Aorta (tissue), 5 donors: ENCODE results near the gene OCIAD1. TPM values are rescaled to one million over a fixed set of nuclear protein-coding genes. Genes with fewer than 3 reads are reported as not detected.

Experiments
- ATAC-seq: fragments of 200-7000 bp; cut with Tn5 transposase; one replicate; pipeline ENCODE4 v1.9.1; 2022; ENCODE audit warnings: moderate library complexity; ENCODE audit not compliant: low FRiP score
- DNase-seq, 2 donors: peaks; one replicate each; pipeline ENCODE4 v3.0.0-alpha.2; 2020
- H3K27ac ChIP-seq, 2 donors: one replicate each; pipeline ENCODE4 v1.5.1; 2013; ENCODE audit warnings: low read length in 2 of 2, mild to moderate bottlenecking in 2 of 2, moderate library complexity in 2 of 2, control low read depth in 1 of 2, inconsistent platforms in 1 of 2, low read depth in 1 of 2
- H3K27me3 ChIP-seq, 2 donors: one replicate each; pipeline ENCODE4 v1.6.1; 2013; ENCODE audit warnings: control low read depth in 1 of 2, low read length in 1 of 2, mild to moderate bottlenecking in 1 of 2, moderate library complexity in 1 of 2; ENCODE audit not compliant: insufficient read depth in 2 of 2, control insufficient read depth in 1 of 2
- H3K36me3 ChIP-seq, 2 donors: one replicate each; pipeline ENCODE4 v1.6.1; 2013; ENCODE audit warnings: control low read depth in 1 of 2, low read length in 1 of 2, mild to moderate bottlenecking in 1 of 2; ENCODE audit not compliant: insufficient read depth in 2 of 2, control insufficient read depth in 1 of 2
- H3K4me1 ChIP-seq, 2 donors: one replicate each; pipeline ENCODE4 v1.6.1; 2013; ENCODE audit warnings: low read length in 2 of 2, control low read depth in 1 of 2, mild to moderate bottlenecking in 1 of 2, moderate library complexity in 1 of 2; ENCODE audit not compliant: insufficient read depth in 2 of 2, control insufficient read depth in 1 of 2
- H3K4me3 ChIP-seq, 2 donors: one replicate each; pipeline ENCODE4 v1.5.1; 2013; ENCODE audit warnings: low read length in 2 of 2, control low read depth in 1 of 2, mild to moderate bottlenecking in 1 of 2
- H3K9me3 ChIP-seq: one replicate; pipeline ENCODE4 v1.6.1; 2013; ENCODE audit warnings: mild to moderate bottlenecking, low read length; ENCODE audit not compliant: control insufficient read depth
- WGBS, 2 donors: extraction: QIAGEN DNeasy Blood & Tissue Kit; methylation state at CpG; one replicate each; pipeline ENCODE4 v1.1.7; 2013; 5-methylcytosine and 5-hydroxymethylcytosine counted together
- intact Hi-C, 2 donors: fragments of 100-400 bp; cut with DNase I; formaldehyde crosslinking; loops; one replicate each; pipeline versions ENCODE4 v1.14.2 to v1.15.0; 2022
- long read RNA-seq, 2 donors: library from polyadenylated mRNA; unstranded; transcript quantifications; one replicate each; pipeline ENCODE4 v2.0.0, GENCODE V29; 2020 to 2021
- polyA plus RNA-seq, 2 donors: library from polyadenylated mRNA; stranded (reverse); fragments of 200-250 nt; gene quantifications; one replicate each; pipeline ENCODE4 v1.2.3, GENCODE V29; 2013
- total RNA-seq, 2 donors: library from RNA; stranded (reverse); fragmentation: NEBNext Ultra II Directional; extraction: Animal tissue kit (Norgen Biotek cat#: 25700); gene quantifications; one replicate each; pipeline ENCODE4 v1.2.1, GENCODE V29; 2021
- donor health status: healthy with polysubstance abuse.
- donor health status: Bipolar disorder and iron deficiency.
- donor health status: DM: no; HTN: no; CAD: no.
- donor health status: DM: no; HTN: no; CAD: no.
- donor health status: DM: yes; HTN: yes; CAD: no.

OCIAD1 gene, protein sequence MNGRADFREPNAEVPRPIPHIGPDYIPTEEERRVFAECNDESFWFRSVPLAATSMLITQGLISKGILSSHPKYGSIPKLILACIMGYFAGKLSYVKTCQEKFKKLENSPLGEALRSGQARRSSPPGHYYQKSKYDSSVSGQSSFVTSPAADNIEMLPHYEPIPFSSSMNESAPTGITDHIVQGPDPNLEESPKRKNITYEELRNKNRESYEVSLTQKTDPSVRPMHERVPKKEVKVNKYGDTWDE
- 100 to 1,000 TPM in 1 of 2 donors, 10 to 100 TPM in 1; 81.5 to 102 TPM for total RNA-seq
- polyA plus RNA-seq = 100 to 1,000 TPM; 104 to 112 TPM
- long read RNA-seq, donor 1, transcript OCIAD1-201 (9 exons, 1,414 nt) = major isoform, 68 of 113 reads
- long read RNA-seq, donor 1, transcript OCIAD1-202 (9 exons, 1,594 nt) = minor isoform, 21 of 113 reads
- long read RNA-seq, donor 1, partial matches to known transcripts = 4 of 113 reads
- long read RNA-seq, donor 1, other reads (novel, unspliced or antisense) = 14 of 113 reads
- long read RNA-seq, donor 2, transcript OCIAD1-201 (9 exons, 1,414 nt) = major isoform, 19 of 33 reads
- long read RNA-seq, donor 2, partial matches to known transcripts = 4 of 33 reads
- long read RNA-seq, donor 2, other reads (novel, unspliced or antisense) = 5 of 33 reads

GRCh38 chr4:48830706-48831531 is at the start of gene OCIAD1:
Gene OCIAD1, plus strand, starts transcription at chr4:48831088. Its CDS starts 1,537 bp downstream, at chr4:48832625.
- DNase-seq = peak; percentile 97 to 98
- Histone ChIP-seq H3K9me3 (no peaks in the 10 kb centered on the region), H3K36me3 (no peaks in the 10 kb centered on the region), H3K4me1 (peaks cover 0 to 6% of the 10 kb centered on the region in 2 donors), H3K27me3 (no peaks in the 10 kb centered on the region), H3K4me3 (peak within 1 kb of the TSS; percentile 69 to 75), H3K27ac (peak within 1 kb of the TSS; percentile 9 to 80)
- ATAC-seq = peak; percentile 100
- 0 to 1% methylated on average over 55 to 56 of the region's 56 CpGs for WGBS, 2 donors
- intact Hi-C loops = loop anchor here (2.0 to 10.0 kb wide), 4 partner anchors 50 to 246 kb away; partner anchors contain the start of gene FRYL (in 1 of the 2)

- intact Hi-C loops = loop anchor here in 1 of 2 donors (2.0 kb wide), 2 partner anchors 19 to 49 kb away; partner anchors contain the start of gene OCIAD1
- ATAC-seq (no peak), DNase-seq (no peak)
- no peak overlapping the region for H3K4me3 ChIP-seq
- no peak overlapping the region for H3K27ac ChIP-seq
- H3K4me1 ChIP-seq = peaks cover 0 to 3% of the 10 kb centered on the region in 2 donors
- no peaks in the 10 kb centered on the region for H3K36me3 ChIP-seq
- no peaks in the 10 kb centered on the region for H3K27me3 ChIP-seq
- no peaks in the 10 kb centered on the region for H3K9me3 ChIP-seq
Observed at GRCh38 chr4:48781968-48782367, 48.9 kb upstream of the OCIAD1 start.

DNA sequence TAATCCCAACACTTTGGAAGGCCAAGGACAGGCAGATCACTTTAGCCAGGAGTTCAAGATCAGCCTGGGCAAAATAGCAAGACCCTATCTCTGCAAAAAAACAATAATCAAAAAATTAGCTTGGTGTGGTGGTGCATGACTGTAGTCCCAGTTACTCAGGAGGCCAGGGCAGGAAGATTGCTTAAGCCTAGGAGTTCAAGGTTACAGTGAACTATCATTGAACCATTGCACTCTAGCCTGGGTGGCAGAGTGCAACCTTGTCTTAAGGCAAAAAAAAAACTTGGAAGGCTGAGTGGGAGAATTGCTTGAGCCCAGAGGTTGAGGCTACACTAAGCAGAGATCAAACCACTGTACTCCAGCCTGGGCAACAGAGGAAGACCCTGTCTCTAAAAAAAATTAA is 45.6 kb upstream of the OCIAD1 start:
- Histone ChIP-seq H3K9me3 (no peaks in the 10 kb centered on the region), H3K4me1 (peaks cover 3 to 4% of the 10 kb centered on the region in 2 donors), H3K27me3 (no peaks in the 10 kb centered on the region), H3K4me3 (no peak overlapping the region), H3K27ac (no peak overlapping the region), H3K36me3 (no peaks in the 10 kb centered on the region)
- no peak for ATAC-seq
- intact Hi-C loops = no loop called here
- no peak for DNase-seq

- intact Hi-C loops = no loop called here
- no peak for DNase-seq
- WGBS, 2 donors = 76 to 79% methylated on average over 2 of the region's 2 CpGs
Observed at GRCh38 chr4:48786549-48786948, 44.3 kb upstream of the OCIAD1 start.

GRCh38 chr4:48787056-48787455 is 43.8 kb upstream of the OCIAD1 start:
- H3K4me3 ChIP-seq = no peak overlapping the region
- 82 to 83% methylated on average over 1 of the region's 1 CpG for WGBS, 2 donors
- no peak for DNase-seq
- no peak for ATAC-seq
- H3K27ac ChIP-seq = no peak overlapping the region
- H3K4me1 ChIP-seq = peaks cover 2 to 9% of the 10 kb centered on the region in 2 donors
- H3K36me3 ChIP-seq = no peaks in the 10 kb centered on the region
- H3K27me3 ChIP-seq = no peaks in the 10 kb centered on the region
- no peaks in the 10 kb centered on the region for H3K9me3 ChIP-seq
- intact Hi-C loops = no loop called here

More at GRCh38 chr4:48786549-48786948, 44.3 kb upstream of the OCIAD1 start:
- Histone ChIP-seq H3K9me3 (no peaks in the 10 kb centered on the region), H3K4me3 (no peak overlapping the region), H3K4me1 (peaks cover 2 to 9% of the 10 kb centered on the region in 2 donors), H3K36me3 (no peaks in the 10 kb centered on the region), H3K27me3 (no peaks in the 10 kb centered on the region), H3K27ac (no peak overlapping the region)
- no peak for ATAC-seq

DNA sequence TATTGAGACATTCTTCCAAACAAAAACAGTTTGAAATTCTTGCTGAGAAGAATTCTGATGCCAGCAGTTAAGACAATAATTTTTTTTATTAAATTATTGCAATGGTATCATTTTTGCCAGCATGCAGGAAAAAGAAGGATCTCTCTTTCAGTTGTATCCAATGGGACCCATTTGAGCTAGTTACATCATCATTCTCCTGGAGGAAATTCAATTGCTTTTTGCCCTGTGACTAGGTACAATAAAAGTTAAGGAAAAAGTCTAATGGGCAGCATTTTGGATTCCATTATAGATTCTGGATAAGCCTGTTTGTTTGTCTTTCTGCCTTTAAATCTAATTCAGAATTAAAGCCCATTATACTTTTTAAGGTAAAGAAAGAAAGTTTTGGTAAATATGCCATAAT is 40.3 kb upstream of the OCIAD1 start:
- Histone ChIP-seq H3K27ac (no peak overlapping the region), H3K27me3 (no peaks in the 10 kb centered on the region), H3K9me3 (no peaks in the 10 kb centered on the region), H3K4me3 (no peak overlapping the region), H3K36me3 (no peaks in the 10 kb centered on the region), H3K4me1 (peaks cover 2 to 11% of the 10 kb centered on the region in 2 donors)
- ATAC-seq = no peak
- no peak for DNase-seq
- intact Hi-C loops = no loop called here

DNA sequence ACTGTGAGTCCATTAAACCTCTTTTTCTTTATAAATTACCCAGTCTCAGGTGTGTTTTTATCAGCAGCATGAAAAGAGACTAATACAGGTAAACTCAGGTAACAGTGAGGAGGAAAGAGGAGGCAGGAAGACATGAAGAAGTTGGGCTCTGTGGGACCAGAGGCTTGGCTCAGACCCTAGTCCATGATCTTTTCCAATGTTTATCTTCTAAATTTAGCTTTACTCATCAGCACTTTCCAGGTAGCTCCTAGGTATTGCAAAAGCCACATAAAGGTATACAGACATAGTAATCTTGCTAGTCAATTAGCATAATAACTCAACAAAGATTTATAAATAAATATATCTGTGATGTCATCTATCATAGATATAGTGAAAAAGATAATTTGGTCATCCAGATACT is 39.6 kb upstream of the OCIAD1 start:
- no peak overlapping the region for H3K27ac ChIP-seq

GRCh38 chr4:48792348-48793006 is 38.4 kb upstream of the OCIAD1 start:
- Histone ChIP-seq H3K4me1 (peaks cover 2 to 11% of the 10 kb centered on the region in 2 donors), H3K27ac (peak overlapping the region in 1 of 2 donors; percentile 28), H3K27me3 (no peaks in the 10 kb centered on the region), H3K4me3 (no peak overlapping the region), H3K36me3 (no peaks in the 10 kb centered on the region), H3K9me3 (no peaks in the 10 kb centered on the region)
- ATAC-seq = no peak
- DNase-seq = no peak
- intact Hi-C loops = no loop called here
- 52 to 56% methylated on average over 5 of the region's 5 CpGs for WGBS, 2 donors

More for the DNA sequence above, 39.6 kb upstream of the OCIAD1 start:
- H3K27me3 ChIP-seq = no peaks in the 10 kb centered on the region
- H3K4me1 ChIP-seq = peaks cover 2 to 11% of the 10 kb centered on the region in 2 donors
- intact Hi-C loops = no loop called here
- H3K9me3 ChIP-seq = no peaks in the 10 kb centered on the region
- H3K4me3 ChIP-seq = no peak overlapping the region
- ATAC-seq (no peak), DNase-seq (no peak)
- no peaks in the 10 kb centered on the region for H3K36me3 ChIP-seq
